ENCODE data around the gene MACF1.
"Not testable (repeated sequence)": the region's sequence is repeated elsewhere in the genome, so short reads cannot be mapped to it uniquely, and the experiment has no call there.

The MACF1 gene

GRCh38 chr1:39474810-39475209, 270.3 kb downstream of the MACF1 start:
- no peak for DNase-seq

DNA sequence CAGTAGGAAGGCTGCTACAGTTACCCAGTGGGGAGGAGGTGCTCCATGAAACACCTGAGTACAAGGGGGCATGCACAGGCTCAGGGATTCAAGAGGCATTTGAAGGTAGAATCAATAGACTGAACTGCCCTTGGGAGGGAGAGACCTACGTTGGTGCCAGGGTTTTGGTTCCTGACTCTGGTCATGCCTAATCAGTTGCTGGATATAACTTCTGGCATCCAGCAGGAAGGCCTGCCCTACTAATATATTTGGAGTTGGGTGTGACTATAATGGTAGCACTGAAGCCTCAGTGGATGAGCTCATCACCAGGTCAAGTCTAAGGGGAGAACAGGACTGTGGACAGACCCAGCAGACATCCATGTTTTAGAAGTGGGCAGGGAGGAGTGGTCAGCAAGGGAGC, 271.1 kb downstream of the MACF1 start:
- DNase-seq = not testable (repeated sequence)

DNA sequence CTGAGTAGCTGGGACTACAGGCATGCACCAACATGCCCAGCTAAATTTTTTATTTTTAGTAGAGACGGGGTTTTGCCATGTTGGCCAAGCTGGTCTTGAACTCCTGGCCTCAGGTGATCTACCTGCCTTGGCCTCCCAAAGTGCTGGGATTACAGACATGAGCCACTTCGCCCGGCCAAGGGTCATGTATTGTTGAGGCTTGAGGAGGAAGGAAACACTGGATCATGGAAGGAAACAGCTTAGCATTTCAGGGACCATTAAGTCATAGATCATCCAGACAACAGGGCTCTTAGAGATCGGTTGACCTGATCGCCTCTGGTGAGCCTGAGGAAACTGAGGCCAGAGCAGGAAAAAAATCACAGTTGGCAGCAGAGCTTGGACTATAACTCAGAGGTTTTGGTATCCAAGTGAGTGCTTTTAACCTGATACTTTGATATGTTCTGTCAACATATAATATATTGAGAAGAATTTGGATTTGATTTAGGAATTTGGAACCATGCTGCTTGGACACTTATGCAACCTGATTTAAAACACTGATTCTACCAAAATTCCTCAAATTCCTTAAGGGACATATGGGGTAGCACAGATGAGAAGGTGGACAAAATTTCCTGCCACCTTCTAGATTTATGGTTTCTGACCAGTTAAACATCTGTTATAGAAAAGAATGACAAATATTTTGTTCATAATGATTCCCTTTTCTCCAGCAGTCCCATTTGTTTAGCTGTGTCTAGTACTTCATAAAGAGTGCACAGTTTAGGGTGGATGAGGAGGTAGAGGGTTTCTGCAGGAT, 273.8 kb downstream of the MACF1 start:
- DNase-seq = no peak

DNA sequence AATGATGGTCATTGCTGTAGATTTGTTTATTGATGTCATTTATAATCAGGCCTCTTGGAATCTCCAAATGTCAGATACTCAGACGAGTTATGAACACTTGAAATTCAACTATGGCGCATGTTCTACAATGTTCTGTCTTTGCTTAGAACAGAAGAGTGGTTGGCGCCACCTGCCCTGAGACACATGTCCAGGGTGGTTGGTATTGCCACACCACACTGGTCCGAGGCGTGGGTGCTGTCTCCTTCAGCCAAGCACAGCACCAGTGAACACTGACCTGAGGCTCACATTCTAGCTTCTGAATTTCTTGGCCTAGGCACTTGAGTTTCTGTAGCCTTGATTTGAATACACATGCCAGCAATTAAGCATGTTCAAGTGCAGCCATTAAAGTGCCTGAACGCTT, 276.8 kb downstream of the MACF1 start:
- no peak for DNase-seq

GRCh38 chr1:39483276-39483675, 278.8 kb downstream of the MACF1 start:
- no peak for DNase-seq

GRCh38 chr1:39484564-39484963, 280.1 kb downstream of the MACF1 start:
- no peak for DNase-seq

GRCh38 chr1:39485046-39485803, 280.7 kb downstream of the MACF1 start:
- DNase-seq = no peak

- DNase-seq = no peak
Measured at GRCh38 chr1:39488012-39488545, 283.6 kb downstream of the MACF1 start.

DNA sequence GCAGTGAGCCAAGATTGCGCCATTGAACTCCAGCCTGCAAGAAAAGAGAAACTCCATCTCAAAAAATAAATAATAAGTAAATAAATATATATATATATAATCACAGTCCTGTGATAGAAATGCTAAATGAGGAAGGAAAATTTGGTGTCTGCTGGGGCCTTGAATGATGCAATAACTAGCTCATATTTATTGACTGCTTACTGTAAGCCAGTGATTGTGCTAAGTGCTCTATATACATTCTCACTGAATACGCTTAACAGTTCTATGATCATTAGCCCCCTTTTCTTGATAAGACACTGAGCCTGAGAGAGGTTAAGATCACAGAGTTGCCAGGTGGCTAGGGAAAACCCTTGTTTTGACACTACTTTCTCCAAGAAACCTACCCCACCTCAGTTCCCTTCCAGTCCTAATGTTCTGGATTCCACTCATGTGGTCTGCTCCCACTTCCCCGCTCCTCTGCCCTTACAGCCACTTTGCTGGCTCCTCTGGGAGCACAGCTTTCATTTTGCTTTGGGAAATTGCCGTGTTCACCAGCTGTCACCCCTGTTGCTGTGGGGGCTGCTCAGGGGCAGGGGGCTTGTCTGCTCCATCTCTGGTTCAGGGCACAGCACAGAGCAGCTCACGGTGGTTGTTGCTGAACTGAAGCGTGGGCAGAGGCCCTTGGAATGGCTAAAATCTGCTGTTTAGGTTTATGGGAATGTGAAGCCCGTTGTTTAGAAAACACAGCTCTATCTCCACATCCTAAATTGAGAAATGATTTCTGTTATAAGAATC, 284.5 kb downstream of the MACF1 start:
- no peak for DNase-seq

- no peak for DNase-seq
Measured at GRCh38 chr1:39489567-39490239, 285.2 kb downstream of the MACF1 start.

DNA sequence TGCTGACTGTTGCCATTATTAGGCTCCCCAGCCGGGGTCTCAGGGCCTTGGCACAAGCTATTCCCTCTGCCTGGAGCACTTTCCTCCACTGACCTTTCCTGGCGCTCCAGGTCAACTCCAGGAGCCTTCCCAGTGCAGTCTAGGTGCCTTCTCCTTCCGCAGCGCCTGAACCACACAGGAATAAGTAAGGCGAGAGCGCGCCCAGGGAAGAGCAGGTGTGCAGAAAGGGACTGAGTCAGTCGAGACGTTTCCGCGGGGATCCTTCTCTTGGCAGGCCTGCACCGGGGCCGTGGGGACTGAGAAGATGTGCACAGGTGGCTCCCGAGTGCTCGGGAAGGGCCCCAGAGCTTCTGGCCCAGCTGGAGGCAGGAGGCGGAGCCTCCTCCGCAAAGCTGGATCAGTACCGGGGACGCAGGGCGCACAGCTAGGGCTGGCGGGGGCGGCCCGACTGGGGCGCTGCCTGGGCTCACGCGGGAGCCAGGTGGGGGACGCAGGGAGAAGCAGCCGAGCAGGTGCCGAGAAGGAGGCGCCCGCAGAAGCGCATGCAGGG, 286.2 kb downstream of the MACF1 start:
- DNase-seq = no peak

DNA sequence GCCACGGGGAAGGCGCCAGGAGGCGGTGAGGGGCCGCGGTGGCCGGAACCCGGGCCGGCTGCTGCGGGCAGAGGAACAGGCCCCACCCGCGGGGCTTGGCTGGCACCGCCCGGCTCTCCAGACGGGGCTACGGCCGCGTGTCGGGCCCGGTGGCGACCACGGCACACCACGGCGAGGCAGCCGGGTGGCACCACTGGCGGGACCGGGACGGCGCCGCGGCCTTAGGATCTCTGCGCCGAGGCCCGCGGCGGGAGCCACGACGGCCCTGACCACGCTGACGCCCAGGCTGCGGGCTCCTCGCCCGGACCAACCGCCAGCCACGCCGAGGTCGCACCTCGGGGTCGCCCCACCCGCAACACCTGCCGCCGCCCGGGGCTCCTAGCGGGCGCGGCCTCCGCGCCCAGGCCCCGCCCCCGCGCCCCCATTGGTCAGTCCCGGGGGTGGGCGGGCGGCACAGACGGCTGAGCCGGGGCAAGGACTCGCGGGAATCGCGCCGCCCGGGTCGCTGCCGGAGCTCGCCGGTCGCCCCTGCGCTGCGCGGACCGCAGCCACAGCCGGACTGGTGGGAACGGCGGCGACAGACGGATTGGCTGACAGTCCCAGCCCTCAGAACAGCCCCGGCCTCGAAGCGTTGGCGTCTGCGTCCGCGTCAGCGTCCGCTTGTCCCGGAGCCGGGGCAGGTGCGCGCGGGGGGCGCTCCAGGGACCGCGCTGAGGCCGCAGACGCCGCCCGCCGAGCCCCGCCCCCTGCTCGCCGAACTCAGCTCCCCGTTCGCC, 286.8 kb downstream of the MACF1 start, which contains the start of gene BMP8A:
BMP8A (plus strand) TSS at position 491 of the 776 bp plus-strand sequence. CDS start 356 bp downstream, outside the sequence.
- DNase-seq = peak; percentile 53

DNA sequence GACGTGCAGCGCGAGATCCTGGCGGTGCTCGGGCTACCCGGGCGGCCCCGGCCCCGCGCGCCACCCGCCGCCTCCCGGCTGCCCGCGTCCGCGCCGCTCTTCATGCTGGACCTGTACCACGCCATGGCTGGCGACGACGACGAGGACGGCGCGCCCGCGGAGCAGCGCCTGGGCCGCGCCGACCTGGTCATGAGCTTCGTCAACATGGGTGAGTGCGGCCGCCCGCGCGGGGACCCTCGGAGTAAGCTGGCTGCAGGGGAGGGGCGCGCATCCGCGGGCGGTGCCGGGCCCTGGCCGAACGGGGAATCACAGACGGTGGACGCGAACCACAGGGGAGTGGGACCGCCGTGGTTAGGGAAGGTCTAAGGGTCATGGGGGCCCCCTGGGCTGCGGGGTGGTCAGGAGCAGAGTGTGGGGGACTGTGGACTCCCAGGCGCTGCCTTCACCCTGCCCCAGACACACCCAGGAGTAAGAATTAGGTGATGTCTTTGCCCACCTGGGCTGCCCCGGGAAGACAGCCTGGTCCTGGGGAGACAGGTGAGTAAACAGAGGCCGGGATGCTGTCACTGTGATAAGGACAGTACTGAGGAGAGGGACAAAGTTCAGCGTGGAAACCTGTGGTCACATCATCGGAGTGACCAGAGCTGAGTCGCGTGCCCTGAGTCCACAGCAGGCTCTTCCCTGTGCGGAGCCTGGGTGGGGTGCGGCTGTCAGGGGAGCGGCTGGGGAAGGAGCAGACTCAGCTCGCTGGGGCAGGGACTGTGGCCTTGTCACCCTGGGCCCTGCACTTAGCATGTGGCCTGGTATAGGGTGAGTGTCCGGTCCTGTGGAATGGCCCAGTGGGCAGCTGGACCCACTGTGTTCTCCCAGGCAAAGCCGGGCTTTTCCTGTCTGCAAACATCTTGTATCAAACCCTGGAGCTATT, 287.9 kb downstream of the MACF1 start:
- DNase-seq = not testable (repeated sequence)

GRCh38 chr1:39493043-39493810, 288.7 kb downstream of the MACF1 start:
- DNase-seq = not testable (repeated sequence)

- DNase-seq = no peak
Measured at GRCh38 chr1:39494671-39495410, 290.3 kb downstream of the MACF1 start.

- not testable (repeated sequence) for DNase-seq
Measured at GRCh38 chr1:39496520-39496919, 292.0 kb downstream of the MACF1 start.

- no peak for DNase-seq
Measured at GRCh38 chr1:39497585-39497984, 293.1 kb downstream of the MACF1 start.

GRCh38 chr1:39498096-39498710, 293.7 kb downstream of the MACF1 start:
- DNase-seq = not testable (repeated sequence)
